Gastroesophageal sphincter (tissue), 4 donors: Measurements from ENCODE around the gene SGIP1. TPM values are rescaled to one million over a fixed set of nuclear protein-coding genes. Genes with fewer than 3 reads are reported as not detected.

ENCODE experiments used
- ATAC-seq: fragments of 150-250 bp; one replicate; pipeline ENCODE4 v1.9.1; 2016; ENCODE audit warnings: mild to moderate bottlenecking, moderate library complexity
- H3K27ac ChIP-seq, 4 donors: fragments of 200-600 bp; sonication (generic) in 3 of 4; 1 replicate in 3 of 4; 2 replicates in 1 of 4; pipeline ENCODE4 v1.5.1; 2016 to 2019
- H3K27me3 ChIP-seq: fragments of 200-600 bp; sonication (generic); one replicate; pipeline ENCODE4 v1.5.1; 2019
- H3K36me3 ChIP-seq, 2 donors: fragments of 200-600 bp; sonication (generic); one replicate each; pipeline ENCODE4 v1.5.1; 2019; ENCODE audit warnings: control low read depth in 1 of 2
- H3K4me1 ChIP-seq, 3 donors: fragments of 200-600 bp; sonication (generic); 1 replicate in 2 of 3; 2 replicates in 1 of 3; pipeline ENCODE4 v1.5.1; 2016 to 2019; ENCODE audit warnings: control low read depth in 2 of 3
- H3K4me3 ChIP-seq, 2 donors: fragments of 200-600 bp; sonication (generic); one replicate each; pipeline ENCODE4 v1.5.1; 2019; ENCODE audit warnings: mild to moderate bottlenecking in 1 of 2, moderate library complexity in 1 of 2
- H3K9me3 ChIP-seq, 3 donors: fragments of 200-600 bp; sonication (generic); one replicate each; pipeline ENCODE4 v1.5.1; 2017 to 2019; ENCODE audit warnings: control low read depth in 2 of 3
- EP300 ChIP-seq: sonication (generic); formaldehyde crosslinking; IDR thresholded peaks from one replicate; pipeline ENCODE4 v1.6.1; 2017; ENCODE audit warnings: antibody characterized with exemption, mild to moderate bottlenecking
- POLR2A ChIP-seq, 2 donors: fragments of 450-650 bp; IDR thresholded peaks; one replicate each; pipeline ENCODE4 v1.6.1; 2017; ENCODE audit warnings: antibody characterized with exemption in 2 of 2, mild to moderate bottlenecking in 2 of 2, moderate library complexity in 1 of 2
- POLR2AphosphoS5 ChIP-seq: sonication (generic); formaldehyde crosslinking; IDR thresholded peaks from one replicate; pipeline ENCODE4 v1.6.1; 2017; ENCODE audit warnings: antibody characterized with exemption
- WGBS, 2 donors: methylation state at CpG; one replicate each; pipeline ENCODE4 v1.1.5; 2018; ENCODE audit warnings: low coverage in 1 of 2; 5-methylcytosine and 5-hydroxymethylcytosine counted together
- total RNA-seq, 4 donors: library from RNA; depleted of rRNA; stranded (reverse); fragments of >200 nt; gene quantifications; one replicate each; pipeline ENCODE4 v1.1.0, GENCODE V29; 2016
- TF ChIP-seq, protein P1 (sequence below), 4 experiments: fragments of 200-600 bp in 2 of 4; fragments of 450-650 bp in 2 of 4; sonication (generic) in 1 of 4; IDR thresholded peaks; one replicate each; pipeline ENCODE4 v1.5.1; 2017 to 2019; ENCODE audit warnings: antibody characterized with exemption in 4 of 4, mild to moderate bottlenecking in 2 of 4, moderate library complexity in 2 of 4

The SGIP1 gene
- total RNA-seq, 4 donors from 2014 or later = 6.5 to 14.0 (median 10.7) TPM

- H3K4me1 ChIP-seq = peaks cover 0 to 15% (median 0%) of the 10 kb centered on the region in 3 donors
- no peak for ATAC-seq
- no peak overlapping the region for H3K4me3 ChIP-seq
- TF ChIP-seq, protein P1, sequence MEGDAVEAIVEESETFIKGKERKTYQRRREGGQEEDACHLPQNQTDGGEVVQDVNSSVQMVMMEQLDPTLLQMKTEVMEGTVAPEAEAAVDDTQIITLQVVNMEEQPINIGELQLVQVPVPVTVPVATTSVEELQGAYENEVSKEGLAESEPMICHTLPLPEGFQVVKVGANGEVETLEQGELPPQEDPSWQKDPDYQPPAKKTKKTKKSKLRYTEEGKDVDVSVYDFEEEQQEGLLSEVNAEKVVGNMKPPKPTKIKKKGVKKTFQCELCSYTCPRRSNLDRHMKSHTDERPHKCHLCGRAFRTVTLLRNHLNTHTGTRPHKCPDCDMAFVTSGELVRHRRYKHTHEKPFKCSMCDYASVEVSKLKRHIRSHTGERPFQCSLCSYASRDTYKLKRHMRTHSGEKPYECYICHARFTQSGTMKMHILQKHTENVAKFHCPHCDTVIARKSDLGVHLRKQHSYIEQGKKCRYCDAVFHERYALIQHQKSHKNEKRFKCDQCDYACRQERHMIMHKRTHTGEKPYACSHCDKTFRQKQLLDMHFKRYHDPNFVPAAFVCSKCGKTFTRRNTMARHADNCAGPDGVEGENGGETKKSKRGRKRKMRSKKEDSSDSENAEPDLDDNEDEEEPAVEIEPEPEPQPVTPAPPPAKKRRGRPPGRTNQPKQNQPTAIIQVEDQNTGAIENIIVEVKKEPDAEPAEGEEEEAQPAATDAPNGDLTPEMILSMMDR (IDR thresholded peaks at IDR 0.05) = no peak
- no peak for TF ChIP-seq POLR2AphosphoS5
- TF ChIP-seq EP300 = no peak
- no peak for TF ChIP-seq POLR2A (IDR thresholded peaks at IDR 0.05)
- no peak overlapping the region for H3K27ac ChIP-seq
- no peaks in the 10 kb centered on the region for H3K9me3 ChIP-seq
- H3K36me3 ChIP-seq = no peaks in the 10 kb centered on the region
- 100% methylated on average over 1 of the region's 1 CpG for WGBS, 2 donors
- H3K27me3 ChIP-seq = no peaks in the 10 kb centered on the region
These were observed 16.3 kb downstream of the SGIP1 start for GRCh38 chr1:66550243-66550642.

- Histone ChIP-seq H3K27ac (no peak overlapping the region), H3K36me3 (no peaks in the 10 kb centered on the region), H3K4me3 (no peak overlapping the region), H3K9me3 (no peaks in the 10 kb centered on the region), H3K27me3 (no peaks in the 10 kb centered on the region), H3K4me1 (peaks cover 0 to 16% (median 0%) of the 10 kb centered on the region in 3 donors)
- WGBS, 2 donors = 100% methylated on average over 1 of the region's 1 CpG
- TF ChIP-seq EP300 (no peak), POLR2AphosphoS5 (no peak), POLR2A (IDR thresholded peaks at IDR 0.05) (no peak)
- TF ChIP-seq, protein P1 (IDR thresholded peaks at IDR 0.05) = no peak
- ATAC-seq = no peak
These were observed 18.3 kb downstream of the SGIP1 start for GRCh38 chr1:66552287-66552686.

DNA sequence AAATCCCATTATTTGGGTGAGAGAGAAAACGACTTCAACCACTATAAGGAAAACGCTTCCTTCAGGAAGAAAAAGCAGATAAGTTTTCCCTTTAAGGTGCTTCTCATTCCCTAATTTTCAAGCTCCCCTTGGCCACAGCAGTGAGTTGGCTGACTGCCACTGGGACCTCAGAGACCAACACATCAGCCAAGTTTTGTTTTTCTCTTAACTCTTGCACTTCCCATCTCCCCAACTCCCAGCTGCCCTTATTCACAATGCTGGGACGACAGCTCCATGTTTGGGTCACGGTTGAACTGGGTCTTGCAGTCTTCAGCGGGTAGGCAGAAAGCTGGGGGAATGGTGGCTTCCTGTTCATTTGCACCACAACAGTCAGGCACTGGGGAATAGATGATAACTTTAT, 18.9 kb downstream of the SGIP1 start:
- peaks cover 0 to 22% (median 0%) of the 10 kb centered on the region in 3 donors for H3K4me1 ChIP-seq
- H3K36me3 ChIP-seq = no peaks in the 10 kb centered on the region
- no peak overlapping the region for H3K27ac ChIP-seq
- ATAC-seq = no peak
- no peak overlapping the region for H3K4me3 ChIP-seq
- TF ChIP-seq POLR2A (IDR thresholded peaks at IDR 0.05) = no peak
- TF ChIP-seq, protein P1 (IDR thresholded peaks at IDR 0.05) = no peak
- no peak for TF ChIP-seq EP300
- TF ChIP-seq POLR2AphosphoS5 = no peak
- H3K9me3 ChIP-seq = no peaks in the 10 kb centered on the region
- no peaks in the 10 kb centered on the region for H3K27me3 ChIP-seq
- 30 to 32% methylated on average over 2 to 4 of the region's 5 CpGs for WGBS, 2 donors

DNA sequence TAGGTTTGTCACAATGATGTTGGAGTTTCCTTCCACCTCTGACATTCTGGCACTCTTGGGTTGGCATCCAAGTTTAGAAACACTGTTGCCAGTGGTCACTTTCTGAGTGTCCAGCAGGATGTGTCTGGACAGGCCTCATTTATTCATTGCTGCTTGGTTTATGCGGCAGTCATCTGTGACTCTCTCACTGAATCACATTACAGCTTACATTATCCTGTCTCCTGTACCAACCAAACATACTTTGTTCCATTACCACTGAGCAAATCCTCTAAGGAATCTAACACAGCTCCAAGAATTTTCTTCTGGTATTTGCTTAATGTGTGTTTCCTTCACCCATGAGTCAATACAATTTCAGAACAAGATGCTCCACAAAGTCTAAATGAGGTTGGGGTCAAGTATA, 19.9 kb downstream of the SGIP1 start:
- Histone ChIP-seq H3K36me3 (no peaks in the 10 kb centered on the region), H3K9me3 (no peaks in the 10 kb centered on the region), H3K4me3 (no peak overlapping the region), H3K27ac (peak overlapping the region in 1 of 4 donors; percentile 12), H3K27me3 (no peaks in the 10 kb centered on the region), H3K4me1 (peaks cover 0 to 24% (median 0%) of the 10 kb centered on the region in 3 donors)
- no peak for ATAC-seq
- WGBS, 2 donors = 67 to 83% methylated on average over 1 of the region's 1 CpG
- TF ChIP-seq POLR2A (IDR thresholded peaks at IDR 0.05) = no peak

DNA sequence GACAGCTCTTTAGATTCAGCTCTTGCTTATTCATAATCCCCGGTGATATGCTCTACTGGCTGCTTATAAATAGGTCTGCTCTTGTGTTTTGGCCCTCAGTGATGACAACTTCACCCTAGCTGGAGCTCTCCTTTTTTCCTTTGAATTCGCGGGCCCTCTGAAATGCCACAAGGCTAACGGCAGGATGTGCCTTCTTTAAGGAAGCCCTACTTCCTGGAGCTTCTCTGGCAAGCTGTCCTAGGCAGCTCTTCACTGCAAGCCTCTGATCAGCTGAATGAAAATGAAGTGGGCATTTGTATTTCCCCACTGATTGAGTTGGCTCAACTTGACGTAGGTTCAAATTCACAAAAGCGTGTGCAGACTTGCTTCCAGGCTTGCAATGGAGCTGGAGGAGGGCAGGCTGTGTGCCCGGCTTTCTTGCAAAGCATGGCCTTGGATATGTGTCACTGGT, 22.2 kb downstream of the SGIP1 start:
- Histone ChIP-seq H3K36me3 (no peaks in the 10 kb centered on the region), H3K4me3 (no peak overlapping the region), H3K4me1 (peaks cover 0 to 24% (median 0%) of the 10 kb centered on the region in 3 donors), H3K27me3 (no peaks in the 10 kb centered on the region), H3K27ac (no peak overlapping the region), H3K9me3 (no peaks in the 10 kb centered on the region)
- 70 to 89% methylated on average over 3 to 4 of the region's 7 CpGs for WGBS, 2 donors
- TF ChIP-seq, protein P1 (IDR thresholded peaks at IDR 0.05) = no peak
- no peak for TF ChIP-seq POLR2AphosphoS5
- TF ChIP-seq POLR2A (IDR thresholded peaks at IDR 0.05) = no peak
- no peak for TF ChIP-seq EP300
- no peak for ATAC-seq
